Measurements from ENCODE around the gene ADGRL1.
A peak's percentile ranks its signal among the peaks of the same experiment; 100 is the strongest.
"Not testable (repeated sequence)": the region's sequence is repeated elsewhere in the genome, so short reads cannot be mapped to it uniquely, and the experiment has no call there.

The ADGRL1 gene

DNA sequence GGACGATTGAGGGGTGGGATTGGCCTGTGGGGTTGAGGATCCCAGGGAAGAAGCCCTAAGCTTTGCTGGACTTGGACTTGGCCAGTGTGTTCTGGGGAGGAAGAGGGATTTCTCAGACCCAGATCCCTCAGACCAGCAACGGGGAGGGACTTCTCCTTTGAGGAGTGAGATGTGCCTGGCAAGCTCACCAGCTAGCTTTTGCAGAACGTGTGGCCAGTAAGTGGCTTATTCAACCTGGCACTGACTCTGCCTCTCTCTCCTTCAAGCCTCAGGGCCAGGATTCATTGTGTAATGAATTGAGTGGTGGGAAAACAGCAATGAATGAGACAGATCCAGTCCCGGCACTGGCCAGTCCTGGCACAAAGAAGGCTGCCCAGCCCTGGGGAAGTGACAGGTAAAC is 11.9 kb upstream of the ADGRL1 start:
- DNase-seq: not testable (repeated sequence)

DNA sequence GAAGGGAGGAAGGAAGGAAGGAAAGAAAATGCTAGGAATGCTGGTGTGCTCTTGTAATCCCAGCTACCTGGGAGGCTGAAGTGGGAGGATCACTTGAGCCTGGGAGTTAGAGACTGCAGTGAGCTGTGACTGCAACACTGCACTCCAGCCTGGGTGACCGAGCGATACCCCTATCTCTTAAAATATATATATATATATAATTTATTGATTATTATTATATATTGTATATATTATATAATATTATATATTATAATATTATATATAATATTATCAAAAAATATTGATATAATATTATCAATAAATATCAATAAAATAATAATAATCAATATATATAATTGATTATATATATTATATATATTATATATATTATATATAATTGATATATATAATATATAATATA is 8.6 kb upstream of the ADGRL1 start:
- DNase-seq: no peak

DNA sequence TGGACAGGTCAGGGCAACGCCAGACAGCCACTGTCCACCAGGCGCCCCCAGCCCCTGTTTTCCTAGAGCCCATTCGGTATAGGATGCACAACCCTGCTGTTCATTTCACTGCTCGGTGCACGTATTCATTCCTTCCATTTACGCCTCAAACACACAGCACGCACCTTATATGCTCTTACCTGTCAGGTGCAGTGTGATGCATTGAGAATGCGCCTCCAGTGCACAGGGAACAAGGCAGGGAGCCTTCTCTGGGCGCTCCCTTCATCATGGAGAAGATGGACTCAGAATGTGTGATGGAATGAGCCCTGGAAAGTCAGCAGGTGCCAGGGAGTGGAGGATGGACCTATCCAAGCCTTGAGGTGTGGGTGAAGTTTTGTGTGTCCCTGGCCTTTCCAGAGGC is 4.2 kb upstream of the ADGRL1 start:
- not testable (repeated sequence) for DNase-seq

DNA sequence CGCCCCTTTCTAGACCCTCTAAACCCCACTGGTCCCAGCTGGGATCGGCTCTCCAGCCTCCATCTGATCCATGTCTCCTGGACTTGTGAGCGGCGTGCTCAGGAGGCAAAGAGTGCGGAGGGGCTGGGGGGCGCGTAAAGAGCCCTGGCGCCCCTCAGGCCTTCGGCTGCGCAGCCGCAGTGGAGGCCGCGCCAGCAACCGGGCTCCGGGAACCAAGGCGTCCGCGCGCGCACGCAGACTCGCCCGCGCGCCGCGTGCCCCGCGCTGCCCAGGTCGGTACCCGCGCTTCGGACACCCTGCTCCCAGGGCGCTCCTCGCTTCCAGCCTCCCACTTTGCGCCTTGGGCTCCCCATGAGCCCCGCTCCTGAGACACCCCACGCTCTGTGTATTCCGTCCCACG is 3.4 kb upstream of the ADGRL1 start:
- not testable (repeated sequence) for DNase-seq

DNA sequence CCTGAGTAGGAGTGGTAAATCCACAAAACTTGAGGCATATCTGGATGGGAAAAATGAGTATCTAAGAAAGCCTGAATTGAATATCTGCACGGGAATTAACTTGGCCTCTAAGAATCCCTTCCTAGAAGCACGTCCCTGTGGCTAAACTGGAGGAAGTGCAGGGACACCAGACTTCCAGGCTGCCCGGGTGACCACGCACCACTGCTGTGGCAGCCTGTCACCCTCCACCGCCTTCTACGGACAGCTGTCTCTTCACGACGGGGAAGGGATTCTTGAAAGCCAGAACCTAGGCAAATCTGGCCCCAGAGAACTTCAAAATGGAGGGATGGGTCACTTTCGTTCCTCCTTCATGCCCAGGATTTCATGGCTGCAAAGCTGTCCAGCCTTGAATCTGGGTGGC is 2.5 kb upstream of the ADGRL1 start:
- DNase-seq: not testable (repeated sequence)

DNA sequence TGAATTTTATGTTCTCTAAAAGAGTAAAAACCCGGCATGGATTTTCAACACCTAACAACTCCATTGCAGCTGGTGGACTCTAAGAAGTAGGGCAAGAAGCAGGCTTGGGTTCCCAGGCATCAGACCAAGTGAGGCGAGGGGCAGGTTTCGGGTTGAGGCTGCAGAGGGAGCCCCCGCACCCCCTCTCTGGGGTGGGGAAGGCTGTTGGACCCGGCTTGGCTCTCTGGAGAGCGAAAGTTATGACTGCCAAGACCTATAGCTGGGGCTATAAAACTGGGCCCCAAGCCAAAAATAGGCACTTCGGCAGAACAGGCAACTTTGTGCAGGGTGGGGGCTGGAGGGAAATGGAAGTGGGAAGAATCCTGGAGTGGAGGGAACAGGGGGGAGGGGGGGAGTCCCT is 1.8 kb upstream of the ADGRL1 start:
- DNase-seq: not testable (repeated sequence)

DNA sequence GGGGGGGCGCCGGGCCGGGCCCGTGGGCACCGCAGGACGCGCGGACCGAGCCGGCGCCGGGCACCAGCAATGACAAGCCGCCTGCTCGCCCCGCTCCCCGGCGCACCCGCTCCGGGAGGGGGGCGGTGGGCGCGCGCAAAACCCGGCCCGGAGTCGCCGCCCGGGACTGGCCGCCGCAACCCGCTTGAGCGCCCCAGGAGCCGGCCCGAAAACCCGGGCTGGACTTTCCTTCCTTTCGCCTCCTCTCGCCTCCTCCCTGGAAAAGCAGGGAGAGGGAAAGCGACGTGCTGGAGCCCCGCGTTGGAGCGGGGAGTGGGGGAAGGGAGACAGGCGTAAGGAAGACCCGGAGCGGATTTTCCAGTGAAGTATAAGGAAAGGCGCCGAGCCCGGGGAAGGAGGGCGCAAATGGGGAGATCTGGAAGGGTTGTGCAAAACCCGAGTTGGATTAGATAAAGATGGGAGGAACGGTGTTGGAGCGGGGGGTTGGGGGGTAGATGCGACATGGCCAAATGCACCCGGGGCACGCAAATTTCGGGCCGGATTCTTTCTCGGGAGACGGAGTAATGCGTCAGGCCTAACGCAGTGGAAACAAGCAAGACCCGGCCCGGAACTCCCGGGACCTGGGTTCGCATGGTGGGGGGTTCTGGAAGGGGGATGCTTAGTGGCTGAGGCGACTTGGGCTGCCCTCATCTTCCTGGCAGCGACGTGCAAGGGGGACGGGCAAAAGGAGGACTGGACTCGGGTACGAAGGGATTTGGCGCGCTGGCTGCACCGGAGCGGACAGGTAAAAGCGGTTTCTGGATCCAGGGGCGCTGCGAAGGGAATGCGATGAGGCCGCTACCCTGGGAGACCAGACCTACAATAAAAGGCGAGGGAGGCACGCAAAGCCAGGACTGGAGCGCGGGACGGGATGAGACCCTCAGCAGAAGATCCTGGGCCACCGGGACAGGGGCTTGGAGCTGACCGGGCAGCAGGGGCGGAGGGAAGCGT is 1.1 kb upstream of the ADGRL1 start:
- DNase-seq: peak; percentile 82

DNA sequence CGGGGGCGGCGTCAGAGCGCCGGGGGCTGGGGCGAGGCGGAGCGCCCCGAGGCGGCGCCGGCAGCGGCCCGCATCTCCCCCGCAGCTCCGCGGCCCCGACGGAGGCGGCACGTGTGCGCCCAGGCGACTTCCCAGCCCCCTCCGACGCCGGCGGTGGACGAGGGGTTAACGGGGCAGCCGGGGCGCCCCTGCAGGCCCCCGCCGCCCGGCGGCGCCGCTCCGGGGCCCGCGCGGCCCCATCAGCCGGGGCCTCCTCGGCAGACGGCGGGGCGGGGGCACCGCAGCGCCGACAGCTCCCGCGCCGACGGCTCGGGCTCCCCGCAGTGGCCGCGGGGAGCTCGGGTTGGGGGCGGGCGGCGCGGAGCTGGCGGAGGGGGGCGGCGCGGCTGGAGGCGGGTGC is 339 bp upstream of the ADGRL1 start:
- peak; percentile 37 for DNase-seq

DNA sequence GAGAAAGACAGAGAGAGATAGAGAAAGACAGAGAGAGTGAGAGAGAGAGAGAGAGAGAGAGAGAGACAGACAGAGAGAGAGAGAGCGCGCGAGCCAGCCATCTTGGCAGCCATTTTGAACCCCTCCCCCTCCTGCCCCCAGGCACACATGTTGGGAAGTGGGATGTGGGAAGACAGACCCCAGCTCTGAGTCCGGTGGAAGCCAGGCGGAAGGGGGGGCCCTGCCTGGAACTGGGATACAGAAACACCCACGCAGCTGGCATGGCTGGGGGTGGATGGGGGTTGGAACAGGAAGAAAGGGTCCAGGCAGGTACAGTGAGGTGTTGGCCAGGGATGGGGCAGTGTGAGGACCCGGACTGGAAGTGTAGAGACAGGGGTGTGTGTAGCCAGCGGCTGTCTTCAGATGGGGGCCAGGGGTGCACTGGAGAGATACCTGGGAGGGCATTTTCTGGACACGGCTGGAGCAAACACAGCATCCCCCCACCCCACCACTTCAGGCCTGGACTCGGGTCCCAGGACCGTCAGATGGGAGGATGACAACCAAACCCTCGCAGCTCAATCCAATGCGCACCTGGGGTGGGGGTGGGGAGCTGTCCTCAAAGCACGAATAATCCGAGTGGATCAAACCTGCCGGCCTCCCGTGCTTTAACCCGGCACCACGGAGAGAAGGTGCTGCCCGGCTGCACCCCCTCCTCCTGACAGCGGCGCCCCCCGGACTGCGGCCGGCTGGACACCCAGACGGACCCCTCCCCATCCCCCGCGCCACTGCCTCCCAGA is 1.1 kb downstream of the ADGRL1 start:
- DNase-seq: not testable (repeated sequence)

DNA sequence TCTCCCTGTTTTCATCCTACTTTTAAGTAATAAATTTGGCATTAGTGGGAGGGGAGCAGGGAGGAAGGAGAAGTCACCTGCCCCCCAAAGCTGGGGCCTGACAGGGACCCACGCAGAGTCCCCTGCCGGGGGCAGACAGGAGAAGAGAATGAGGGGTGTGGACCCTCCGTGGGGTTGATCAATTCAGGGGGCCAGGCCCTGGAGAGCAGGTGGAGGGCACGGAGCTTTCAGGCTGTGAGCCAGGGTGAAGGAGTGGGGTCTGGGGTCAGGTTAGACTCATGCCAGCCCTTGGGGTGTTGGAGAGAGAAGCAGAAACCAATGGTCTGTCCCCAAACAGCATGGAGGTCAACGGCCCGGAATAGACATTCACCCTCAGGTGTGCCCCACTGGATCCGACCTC is 1.8 kb downstream of the ADGRL1 start:
- DNase-seq: not testable (repeated sequence)

DNA sequence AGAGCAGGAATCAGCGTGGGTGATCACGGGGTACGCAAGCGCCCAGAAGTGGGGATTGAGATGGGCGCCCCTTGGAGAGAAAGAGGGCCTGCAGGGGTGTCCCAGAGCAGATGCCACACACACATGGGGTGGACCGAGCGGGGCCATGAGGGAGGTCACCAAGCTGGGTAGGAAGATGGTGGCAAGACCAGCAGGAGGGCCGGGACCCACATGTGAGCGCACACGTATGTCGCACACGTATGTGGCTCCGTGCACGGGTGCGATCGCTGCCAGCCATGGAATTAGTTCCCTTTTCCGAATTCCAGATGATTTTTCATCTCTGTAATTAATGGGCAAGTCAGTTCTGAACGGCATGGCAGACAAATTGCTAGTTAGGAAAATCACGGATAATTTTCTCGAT is 2.2 kb downstream of the ADGRL1 start:
- not testable (repeated sequence) for DNase-seq

DNA sequence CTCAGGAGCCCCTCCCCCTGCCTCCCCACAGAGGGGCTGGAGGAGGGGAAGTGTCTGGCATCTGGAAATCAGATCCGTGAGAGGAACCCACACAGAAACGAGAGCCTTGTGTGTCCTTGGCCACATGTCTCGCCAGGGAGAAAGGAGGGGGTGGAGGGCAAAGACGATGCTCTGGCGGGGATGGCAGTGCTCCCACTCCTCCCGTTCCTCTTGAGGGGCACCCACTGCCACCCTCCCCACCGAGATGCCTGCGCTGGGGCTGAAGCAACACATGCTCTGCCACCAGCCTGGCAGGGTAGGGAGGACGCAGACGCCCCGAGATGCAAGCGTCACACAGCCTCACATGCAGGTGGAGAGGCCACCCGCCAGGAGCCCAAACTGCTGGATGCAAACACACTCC is 2.8 kb downstream of the ADGRL1 start:
- no peak for DNase-seq

DNA sequence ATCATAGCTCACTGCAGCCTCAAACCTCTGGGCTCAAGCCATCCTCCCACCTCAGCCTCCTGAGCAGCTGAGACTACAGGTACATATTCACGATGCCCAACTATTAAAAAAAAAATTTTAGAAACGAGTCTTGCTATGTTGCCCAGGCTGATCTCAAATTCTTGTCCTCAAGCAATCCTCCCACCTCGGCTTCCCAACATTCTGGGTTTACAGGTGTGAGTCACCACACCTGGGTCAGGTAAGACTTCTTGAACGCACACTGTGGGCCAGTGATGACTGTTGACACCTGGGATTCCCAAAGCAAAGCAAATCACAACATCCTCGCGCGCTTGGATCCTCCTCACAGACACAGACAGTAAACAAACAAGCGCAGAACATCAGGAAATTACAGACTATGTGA is 4.5 kb downstream of the ADGRL1 start:
- not testable (repeated sequence) for DNase-seq

DNA sequence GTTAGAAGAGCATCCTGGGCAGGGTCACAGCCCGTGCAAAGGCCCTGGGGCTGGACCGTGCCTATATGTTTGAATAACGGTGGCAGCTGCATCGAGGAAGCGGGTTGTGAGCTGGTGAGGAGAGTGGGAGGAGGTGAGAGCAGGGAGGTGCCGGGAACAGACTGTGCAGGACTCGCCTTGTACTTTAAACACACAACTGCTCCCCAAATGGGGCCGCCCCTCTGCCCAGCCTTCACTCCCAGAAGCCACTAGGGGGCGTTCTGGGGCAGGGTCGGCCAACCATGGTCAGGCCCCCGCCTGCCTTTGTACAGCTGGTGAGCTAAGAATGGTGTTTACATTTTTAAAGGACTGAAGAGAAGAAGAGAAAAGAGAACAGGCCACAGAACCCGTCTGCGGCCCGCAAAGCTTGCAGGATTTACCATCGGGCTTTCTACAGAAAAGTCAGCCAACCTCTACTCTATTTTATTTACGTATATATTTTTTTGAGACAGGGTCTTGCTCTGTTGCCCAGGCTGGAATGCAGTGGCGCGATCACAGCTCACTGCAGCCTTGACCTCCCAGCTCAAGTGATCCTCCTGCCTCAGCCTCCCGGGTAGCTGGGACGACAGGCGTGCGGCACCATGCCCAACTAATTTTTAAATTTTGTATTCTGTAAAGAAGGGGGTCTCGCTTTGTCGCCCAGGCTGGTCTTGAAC is 5.7 kb downstream of the ADGRL1 start:
- peak; percentile 63 for DNase-seq

DNA sequence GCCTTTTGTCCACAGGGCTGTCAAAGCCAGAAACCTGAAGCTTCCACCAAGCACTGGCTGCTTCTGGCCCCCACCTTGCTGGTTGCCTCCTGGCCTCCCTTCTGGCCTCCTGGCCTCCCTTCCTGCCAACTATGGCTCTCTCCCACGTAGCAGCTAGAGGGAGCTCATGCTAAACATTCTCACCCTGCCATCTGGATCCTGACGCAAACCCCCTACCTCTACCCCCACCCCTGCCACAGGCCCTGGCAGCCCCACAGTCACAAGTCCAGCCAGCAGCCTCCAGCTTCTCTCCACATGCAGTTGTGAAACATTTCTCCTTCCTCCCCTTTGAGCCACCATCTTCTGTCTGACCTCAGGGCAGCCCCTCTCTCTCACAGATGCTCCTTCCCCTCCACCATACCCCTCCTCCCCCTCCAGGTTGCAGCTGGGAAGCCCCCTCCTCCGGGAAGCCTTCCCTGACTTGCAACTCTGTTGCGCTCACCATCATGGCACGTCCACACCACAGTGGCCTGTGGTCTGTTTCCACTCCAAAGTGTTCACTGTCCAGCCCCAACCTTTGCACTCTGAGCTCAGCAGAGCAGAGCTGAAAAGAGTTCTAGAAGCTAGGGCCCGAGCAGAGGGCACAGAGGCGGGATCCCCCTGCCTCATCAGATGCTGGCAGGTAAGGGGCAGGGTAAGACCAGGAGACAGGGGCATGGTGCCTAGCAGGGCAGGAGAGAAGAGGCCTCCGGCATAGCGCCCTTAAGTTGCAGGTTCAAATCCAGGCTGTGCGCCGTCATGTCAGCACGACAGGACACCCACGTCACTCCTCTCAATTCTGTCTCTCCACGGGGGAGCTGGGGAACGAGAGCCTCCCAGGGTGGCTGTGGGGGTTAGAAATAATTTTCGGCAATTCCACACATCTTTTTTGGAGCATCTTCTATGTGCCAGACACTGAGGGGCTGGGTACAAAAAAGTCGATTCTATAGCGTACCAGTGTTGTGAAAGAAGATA is 7.3 kb downstream of the ADGRL1 start:
- no peak for DNase-seq

DNA sequence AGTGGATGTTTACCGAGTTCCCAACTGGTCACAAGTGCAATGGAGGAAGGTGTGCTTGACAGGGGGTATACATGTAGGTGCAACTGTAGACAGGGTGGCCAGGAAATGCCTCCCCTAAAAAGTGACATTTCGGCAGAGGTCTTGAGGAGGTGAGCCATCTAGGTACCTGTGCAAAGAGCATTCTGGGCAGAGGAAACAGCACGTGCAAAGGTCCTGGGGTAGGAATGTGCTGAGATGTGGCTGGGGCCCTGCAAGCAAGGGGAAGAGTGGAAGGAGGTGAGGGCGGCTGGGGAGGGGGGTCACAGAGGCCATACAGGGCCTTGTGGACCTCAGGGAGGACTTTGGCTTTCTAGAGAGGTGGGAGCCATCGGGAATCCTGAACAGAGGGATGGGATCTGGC is 8.1 kb downstream of the ADGRL1 start:
- no peak for DNase-seq

DNA sequence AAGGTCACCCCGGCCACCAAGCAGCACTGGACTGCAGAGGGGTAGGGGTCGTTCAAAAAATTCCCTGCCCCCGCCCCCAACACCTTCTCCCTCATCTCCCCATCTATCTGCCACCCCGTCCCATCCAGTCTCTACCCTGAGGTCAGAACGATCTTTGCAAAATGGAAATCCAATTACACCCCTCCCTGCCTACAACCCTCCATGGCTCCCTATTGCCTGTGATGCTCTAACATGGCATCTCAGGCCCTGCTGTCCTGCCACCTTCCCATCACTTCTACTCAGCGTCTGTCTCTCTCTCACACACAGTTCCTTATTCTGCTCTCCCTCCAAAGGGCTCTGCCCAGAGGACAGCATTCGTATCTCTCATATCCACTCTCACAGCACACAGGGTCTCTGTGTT is 8.7 kb downstream of the ADGRL1 start:
- DNase-seq: not testable (repeated sequence)

DNA sequence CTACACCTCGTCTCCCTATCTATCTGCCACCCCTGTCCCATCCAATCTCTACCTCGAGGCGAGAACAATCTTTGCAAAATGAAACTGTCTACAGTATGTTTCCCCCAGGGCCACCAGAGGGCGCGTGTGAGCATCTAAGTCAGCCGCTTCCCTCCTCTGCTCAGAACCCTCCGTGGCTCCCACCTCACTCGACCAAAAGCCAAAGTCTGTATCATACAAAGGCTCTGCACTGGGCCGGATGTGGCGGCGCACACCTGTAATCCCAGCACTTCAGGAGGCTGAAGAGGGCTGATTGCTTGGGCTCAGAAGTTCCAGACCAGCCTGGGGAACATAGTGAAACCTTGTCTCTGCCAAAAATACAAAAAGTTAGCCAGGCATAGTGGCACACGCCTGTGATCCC is 9.9 kb downstream of the ADGRL1 start:
- DNase-seq: peak; percentile 92

DNA sequence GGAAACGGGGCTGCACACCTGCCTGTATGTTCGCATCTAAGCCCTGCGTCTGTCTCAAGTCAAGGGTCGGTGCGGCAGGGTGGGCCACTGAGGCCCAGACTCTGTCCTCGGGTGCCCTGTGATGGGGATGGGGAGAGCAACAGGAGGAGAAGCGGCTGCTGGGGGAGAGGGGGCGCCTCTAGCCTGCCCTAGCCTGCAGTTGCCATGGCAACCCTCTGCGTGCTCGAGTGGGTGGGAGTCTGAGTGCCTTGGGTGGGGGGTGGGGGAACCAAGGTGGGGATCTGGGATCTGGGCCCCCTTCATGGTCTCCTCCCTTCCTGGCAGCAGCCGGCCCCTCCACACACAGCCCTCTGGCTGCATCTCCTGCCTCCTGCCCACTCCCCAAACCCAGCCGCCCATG is 10.8 kb downstream of the ADGRL1 start:
- not testable (repeated sequence) for DNase-seq

DNA sequence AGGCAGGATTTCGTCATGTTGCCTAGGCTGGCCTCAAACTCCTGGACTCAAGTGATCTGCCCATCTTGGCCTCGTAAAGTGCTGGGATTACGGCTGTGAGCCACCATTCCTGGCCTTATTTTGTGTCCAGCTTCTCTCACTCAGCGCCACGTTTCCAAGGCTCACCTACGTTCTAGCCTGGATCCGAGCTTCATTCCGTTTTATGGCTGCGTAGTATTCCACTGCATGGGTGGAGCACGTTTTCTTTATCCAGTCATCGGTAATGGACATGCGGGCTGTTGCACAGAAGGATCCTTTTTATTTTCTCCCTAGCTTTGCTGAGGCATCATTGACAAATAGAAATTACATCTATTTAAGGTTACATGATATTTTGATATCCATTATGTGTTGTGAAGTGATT is 16.6 kb downstream of the ADGRL1 start:
- DNase-seq: no peak

DNA sequence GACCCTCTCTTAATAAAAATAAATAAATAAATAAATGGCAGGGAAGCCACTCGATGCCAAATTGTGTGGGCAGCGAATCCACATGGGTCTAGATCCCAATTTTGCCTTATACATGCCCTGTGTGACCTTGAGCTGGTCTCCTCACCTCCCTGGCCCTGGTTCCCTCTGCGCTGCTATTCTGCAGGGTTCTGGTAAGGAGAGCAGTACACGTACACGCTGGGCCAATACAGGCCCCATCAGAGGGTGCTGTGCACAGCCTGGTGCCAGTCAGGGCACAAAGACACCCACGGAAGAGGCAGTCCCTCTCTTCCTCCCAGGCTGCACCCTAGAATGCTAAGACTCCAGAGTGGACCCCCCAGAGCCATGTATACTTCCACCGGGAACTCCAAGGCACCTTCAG is 17.9 kb downstream of the ADGRL1 start:
- not testable (repeated sequence) for DNase-seq

DNA sequence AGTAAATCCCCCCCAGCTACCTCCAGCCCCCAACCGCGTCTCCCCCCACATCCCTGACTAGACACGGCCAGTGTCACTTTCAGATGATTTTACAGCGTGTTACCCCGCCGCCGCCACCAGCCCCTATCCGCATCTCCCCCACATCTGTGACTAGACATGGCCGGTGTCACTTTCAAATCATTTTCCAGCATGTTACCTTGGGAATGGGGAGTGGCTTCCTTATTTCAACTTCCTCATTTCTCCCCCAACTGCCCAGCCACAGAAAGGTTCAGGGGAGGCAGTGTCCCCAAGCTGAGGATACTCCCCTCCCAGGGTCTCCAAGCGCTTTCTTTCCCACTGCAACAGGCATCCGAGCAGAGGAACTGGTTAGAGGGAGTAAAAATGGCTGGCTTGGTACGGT is 18.4 kb downstream of the ADGRL1 start:
- no peak for DNase-seq
